OCI-M2 (cell line): ENCODE results near the gene ZFYVE27.

ENCODE experiments used
- DNase-seq: peaks from one replicate; lab custom pipeline; 2025; ENCODE audit not compliant: unreplicated experiment; lab: John Stamatoyannopoulos, UW

Gene ZFYVE27

DNA sequence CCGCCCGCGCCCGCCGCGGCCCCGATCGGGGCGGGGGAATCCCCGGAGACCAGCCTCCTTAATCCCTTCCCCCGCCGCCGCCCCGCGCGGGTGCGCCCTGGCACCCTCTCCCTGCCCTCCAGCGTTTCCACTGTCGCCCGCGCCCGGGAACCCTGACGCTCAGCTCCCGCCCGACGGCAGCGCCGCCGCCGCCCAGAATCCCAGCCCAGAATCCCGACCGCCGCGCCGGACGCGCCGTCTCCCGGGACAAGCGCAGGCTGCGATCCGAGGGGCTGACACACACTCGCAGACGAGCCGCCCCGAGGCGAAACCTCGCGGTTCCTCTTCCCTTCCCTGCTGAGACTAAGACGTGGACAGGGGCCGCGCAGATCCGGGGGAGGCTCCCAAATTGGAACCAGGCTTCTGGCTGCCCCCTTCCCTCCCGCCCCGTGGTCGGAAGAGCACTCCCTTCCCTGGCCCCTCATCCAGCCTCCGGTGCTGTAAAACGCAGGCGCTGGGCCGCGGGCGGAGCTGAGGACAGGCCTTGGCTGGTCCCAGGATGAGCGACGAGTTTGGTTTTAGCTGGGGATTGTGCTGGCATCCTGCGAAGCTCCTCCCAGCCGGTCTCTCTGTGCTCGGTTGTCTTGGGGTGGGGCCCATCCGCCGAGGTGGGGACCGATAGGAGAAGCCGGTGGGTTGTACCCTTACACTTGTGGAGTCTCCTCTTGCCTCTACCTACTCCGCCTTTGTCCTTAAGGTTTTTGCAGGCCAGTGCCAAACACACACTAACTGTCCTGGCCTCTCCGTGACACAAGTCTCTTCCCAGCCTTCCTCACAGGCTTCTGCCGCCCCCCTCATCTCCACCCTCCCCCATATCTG, 22.3 kb upstream of the ZFYVE27 start:
- no peak for DNase-seq

DNA sequence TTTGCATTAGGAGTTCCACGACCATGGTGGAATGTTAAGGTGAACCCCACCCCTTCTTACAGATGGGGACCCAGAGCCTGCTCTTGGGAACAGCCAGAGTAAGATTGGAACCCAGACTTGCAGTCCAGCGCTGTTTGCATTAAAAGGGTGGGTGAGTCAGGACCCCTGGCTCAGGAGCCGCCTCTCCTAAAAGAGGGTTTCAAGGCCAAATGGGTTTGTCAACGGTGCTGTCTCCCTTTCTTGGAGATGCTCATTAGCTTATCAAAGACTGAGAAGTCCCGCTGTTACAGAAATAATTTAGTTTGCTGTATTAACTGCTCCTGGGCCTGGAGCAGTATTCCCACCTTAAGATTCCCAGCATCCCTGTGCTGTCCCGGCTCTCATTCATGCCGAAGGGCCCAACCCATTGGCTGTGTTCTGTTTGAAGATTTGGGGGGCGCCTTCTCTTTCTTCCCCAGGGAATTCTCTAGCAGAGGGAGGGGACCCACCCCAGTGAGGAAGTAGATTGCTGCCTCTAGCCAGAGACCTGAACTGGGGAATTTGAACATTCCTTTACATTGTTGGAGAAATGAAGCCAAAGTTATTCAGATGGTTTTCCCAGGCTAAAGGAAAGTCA, 21.6 kb upstream of the ZFYVE27 start:
- no peak for DNase-seq

DNA sequence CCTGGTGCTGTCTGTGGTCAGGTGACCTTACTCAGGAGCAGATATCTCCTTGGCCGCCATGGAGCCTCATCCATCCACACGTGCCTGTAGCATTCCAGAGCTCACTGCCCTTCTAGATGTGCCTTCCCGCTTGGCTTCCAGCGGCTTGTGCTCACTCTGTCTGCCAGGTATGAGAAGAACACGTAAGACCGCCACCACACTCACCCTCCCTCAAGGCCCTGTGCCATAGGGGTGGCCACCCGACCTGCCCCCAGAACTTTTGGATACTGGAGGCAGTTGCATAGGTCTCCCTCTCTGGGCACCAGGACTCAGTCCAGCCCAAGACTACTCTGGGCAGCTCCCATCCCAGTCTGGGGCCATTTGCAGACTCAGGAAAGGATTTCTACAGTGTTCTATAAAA, 19.3 kb upstream of the ZFYVE27 start:
- DNase-seq = no peak

DNA sequence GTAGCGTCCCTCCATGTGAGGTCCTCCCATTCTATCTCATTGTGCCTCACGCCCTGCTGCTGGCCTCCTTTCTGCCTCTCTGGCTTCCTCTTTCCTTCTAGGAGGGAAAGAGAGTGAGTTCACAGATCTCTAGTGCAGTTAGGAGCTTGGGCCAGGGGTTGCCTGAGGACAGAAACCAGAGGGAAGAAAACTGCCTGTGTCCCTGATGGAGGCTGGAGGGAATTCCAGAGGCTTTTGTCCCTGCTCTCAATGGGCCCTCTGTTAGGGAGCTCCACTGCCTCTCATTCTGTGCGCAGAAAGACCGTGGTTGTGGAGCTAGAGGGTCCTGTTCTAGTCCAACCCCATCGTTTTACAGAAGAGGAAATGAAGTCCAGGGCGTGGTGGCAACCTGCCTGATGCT, 18.8 kb upstream of the ZFYVE27 start:
- DNase-seq = no peak

DNA sequence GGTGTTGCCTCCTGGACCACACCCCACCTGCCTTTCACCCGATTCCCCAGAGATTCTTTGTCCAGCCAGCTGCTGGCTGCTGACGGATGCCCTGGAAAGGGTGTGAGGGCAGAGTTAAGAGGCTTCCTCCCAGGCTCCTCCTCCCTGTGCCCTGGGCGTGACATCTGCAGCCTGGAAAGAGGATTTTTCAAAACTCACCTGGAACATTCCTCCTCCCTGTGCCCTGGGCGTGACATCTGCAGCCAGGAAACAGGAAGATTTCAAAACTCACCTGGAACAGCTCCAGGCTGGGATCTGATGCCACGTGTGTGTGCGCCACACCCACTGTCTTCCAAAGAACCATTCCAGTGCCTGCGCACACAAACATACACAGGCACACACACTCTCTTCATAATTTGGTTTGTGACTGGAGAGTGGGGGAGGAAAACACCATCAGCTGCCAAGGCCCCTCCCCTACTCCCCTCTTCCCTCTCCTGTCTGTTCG, 18.2 kb upstream of the ZFYVE27 start:
- DNase-seq = no peak

DNA sequence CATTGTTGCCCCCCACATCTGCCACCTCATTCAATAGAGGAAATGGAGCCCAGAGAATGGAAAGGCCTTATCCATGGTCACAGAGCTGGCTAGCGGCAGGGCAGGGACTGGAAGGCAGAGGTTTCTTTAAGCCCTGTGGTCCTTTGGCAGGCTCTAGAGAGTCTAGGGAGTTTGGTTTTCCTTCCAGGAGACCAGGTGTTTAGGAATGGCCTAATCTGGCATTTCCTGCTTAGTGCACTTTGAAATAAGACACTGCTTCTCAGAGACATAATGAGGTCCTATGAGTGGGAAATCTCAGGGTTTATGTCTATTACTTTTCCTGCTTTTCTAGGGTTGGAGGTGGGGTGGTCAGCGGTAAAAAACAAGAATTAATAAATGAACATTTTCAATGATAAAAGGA, 17.3 kb upstream of the ZFYVE27 start:
- DNase-seq = no peak

DNA sequence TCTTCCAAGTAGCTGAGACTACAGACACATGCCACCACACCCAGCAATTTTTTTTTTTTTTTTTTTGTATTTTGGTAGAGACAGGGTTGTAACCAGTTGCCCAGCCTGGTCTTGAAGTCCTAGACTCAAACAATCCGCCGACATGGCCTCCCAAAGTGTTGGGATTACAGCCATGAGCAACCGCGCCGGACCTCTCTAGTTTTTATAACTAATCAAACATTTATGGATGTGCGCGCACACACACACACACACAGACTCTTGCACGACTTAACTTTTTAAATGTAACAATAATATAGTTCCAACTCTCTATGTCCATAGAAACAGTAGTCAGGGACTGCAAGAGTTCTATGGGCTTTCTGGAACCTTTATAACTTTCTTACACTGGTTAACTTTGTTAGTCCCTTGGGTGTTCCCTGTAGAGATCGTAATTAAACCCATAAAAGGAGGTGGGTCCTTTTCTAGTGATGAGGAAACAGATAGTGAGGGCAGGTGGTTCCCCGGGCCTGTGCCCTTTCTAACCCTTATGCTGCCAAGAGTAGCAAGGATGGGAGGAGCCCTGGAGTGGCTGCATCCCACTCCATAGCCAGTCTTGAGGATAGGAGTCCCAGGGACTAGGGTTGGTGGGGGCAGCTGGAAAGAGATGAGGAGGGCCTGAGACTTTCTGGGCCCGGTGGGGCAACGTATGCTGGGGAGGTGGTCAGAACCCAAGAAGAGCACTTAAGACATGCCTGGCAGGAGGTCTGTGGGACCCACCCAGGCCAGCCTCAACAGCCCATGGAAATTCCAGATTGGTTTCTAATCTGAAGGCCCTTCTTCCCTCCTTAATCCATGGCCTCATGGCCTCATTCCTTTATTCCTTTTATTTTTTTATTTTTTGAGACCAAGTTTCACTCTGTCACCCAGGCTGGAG, 14.8 kb upstream of the ZFYVE27 start:
- no peak for DNase-seq

DNA sequence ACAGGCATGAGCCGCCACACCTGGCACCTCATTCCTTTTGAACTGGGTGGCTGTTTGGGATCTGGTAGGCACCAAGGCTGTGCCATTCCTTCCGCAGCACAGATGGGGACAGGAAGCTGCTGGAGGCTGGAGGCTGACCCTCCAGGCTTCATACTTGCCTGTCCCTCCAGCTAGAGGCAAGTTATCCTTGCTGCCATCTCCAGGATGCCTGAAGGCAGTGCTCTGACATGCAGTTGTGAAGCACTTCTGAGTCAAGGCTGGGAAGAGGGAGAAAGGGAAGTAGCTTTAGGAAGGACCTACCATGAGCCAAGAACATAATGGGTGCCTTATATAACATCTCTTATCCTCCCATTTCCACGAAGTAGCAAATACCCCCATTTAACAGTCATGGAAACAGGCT, 13.9 kb upstream of the ZFYVE27 start:
- DNase-seq = no peak

DNA sequence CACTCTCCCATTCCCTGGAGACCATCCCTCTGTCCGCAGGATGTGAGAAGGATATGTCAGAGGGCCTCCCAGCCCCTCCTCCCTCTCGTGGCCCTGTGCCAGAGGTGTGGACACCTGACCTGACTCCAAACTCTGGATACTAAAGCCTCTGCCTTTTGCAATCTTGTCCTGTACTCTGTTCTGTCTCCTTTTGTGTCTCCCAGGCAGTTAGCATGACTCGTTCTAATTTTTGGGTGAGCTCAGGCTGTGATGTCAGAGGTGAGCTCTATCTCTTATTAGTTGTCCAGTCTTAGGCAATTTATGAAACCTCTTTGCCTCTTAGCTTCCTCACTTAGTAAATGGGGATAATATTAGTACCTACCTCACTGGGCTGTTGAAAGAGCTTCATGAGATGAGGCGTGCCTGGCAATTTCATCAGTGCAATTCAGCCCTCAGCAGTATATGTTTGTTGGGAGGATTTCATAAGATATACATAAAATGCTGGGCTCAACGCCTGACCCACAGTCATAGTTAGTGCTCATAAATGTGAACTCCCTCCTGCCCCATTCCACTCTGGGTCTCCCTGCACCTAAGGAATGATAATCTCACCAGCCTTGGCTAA, 12.5 kb upstream of the ZFYVE27 start:
- DNase-seq = no peak

DNA sequence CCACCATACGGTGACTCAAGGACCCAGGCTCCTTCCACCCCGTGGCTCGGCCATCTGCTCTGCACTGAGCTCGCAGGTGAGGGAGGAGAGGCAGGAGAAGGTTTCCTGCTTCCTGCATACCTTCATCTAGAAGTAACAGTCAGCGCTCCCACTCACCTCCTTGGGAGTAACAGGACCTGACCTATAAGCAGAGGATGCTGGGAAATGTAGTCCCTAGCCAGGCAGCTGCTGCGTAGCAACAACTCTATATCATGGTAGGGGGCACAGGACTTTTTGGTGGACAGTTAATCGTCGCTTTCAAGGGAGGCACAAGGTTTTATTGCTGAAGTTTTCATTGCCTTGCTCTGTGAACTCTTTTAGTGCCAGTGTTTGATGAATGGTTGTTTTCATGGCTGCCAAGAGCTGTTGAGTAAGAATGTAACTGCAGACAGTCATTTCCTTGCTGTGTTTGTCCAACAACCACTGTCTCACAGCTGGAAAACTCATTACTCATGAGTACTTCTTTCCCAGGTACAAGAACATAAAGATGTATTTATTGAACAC, 10.2 kb upstream of the ZFYVE27 start:
- DNase-seq = no peak

DNA sequence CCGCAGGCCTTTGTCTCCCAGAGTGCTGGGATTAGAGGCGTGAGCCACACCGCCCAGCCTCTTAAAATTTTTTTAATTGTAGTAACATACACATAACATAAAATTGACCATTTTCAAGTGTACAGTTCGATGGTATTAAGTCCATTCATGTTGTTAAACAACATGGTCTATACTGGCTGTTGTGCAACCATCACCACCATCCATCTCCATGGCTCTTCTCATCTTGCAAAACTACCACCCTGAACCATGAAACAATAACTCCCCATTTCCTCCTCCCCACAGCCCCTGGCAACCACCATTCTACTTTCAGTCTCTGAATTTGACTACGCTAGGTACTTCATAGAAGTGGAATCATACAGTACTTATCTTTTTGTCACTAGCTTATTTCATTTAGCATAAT, 7.9 kb upstream of the ZFYVE27 start:
- DNase-seq = no peak

DNA sequence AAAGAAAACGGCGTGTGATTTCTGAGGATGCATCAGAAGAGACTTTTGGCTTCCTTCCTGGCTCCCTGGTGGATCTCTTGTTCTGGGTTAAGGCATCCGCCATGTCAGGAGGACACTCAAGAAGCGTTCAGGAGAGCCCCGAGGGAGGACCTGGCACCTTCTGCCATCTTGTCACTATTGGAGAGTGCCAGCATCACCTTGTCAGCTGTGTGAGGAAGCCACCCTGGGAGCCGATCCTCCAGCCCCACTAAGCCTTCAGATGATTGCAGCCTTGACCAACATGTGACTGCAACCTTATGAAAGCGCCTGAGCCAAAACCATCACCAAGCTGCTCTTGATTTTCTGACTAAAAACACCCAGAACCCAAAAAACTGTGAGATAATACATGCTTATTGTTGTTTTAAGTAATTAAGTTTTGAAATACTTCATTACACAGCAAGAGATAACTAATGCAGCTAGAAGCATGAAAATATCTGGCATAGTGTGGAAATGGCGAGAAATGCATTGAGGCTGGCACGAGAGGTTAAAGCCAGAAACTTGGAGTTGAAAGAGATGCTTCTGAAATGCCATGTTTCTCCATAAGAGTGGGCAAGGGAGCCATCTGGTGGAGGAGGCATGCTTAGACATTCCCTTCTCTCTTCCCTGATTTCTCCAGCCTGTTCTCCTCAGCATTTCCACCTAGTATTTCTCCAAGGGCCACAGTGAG, 5.4 kb upstream of the ZFYVE27 start:
- DNase-seq = peak; percentile 53

DNA sequence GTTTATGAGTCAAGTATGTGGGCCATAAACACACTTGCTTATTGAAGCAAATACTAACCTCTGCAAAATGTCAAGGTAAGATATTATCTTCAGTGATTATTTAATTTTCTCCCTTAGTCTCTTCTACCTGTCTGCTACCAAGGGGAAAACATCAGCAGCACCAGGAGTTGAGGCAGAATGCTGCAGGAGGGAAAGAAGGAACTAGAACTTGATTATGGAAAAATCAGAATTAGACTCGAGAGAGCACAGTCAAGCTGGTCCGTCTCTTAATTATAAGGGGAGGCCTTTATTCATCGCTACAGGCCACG, 4.9 kb upstream of the ZFYVE27 start:
- DNase-seq = no peak

DNA sequence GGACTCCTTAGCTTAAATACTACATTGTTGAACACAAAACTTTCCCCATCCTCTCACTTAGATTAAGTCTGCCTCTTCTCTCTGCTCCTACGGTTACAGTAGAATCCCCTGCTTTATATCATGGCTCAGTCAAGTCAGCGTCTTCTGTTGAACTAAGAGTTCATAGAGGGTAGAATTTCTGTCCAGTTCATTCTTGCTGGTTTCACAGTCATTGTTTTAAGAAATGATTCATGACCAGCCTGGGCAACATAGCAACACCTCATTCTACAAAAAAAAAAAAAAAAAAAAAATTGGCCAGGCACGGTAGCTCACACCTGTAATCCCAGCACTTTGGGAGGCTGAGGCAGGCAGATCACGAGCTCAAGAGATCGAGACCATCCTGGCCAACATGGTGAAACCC, 3.7 kb upstream of the ZFYVE27 start:
- no peak for DNase-seq

DNA sequence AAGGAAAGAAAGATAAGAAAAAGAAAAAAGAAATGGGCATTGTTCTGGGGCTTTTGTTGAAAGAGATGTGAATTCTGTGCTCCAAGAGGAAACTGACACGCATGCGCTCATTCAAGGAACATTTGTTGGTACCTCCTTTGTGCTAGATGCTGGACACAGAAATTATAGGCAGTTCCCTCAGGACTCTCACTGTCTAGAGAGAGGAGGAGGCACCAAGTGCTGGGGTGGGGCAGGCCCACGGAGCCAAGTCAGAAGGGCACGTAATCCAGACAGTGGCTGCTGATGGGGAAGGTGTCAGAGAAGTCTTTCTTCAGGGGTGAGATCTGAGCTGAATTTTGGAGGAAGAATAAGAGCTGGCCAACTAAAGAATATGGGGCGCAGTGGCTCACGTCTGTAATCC, 2.9 kb upstream of the ZFYVE27 start:
- no peak for DNase-seq

DNA sequence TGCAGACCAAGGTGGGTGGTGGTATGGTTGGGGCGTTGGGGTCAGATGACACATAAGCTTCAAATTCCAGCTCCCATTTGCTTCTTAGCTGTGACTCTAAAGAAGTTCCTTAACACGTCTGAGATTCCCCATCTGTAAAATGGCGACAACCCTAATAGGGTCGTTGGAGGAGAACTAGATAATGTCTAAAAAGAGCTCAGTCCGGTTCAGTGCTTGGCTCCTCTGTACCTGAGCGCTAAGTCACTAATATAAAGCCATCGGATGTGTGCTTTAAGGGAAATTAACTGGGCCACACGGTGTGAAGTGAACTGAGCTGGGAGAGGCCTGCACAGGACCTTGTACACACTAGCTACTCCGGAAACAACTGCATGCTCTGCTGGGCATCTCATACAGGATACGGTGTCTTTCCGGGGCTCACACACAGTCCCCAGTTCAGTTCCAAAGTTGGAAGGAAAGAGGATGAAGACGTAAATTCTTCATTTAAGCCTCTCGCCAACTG, 476 bp upstream of the ZFYVE27 start:
- no peak for DNase-seq

DNA sequence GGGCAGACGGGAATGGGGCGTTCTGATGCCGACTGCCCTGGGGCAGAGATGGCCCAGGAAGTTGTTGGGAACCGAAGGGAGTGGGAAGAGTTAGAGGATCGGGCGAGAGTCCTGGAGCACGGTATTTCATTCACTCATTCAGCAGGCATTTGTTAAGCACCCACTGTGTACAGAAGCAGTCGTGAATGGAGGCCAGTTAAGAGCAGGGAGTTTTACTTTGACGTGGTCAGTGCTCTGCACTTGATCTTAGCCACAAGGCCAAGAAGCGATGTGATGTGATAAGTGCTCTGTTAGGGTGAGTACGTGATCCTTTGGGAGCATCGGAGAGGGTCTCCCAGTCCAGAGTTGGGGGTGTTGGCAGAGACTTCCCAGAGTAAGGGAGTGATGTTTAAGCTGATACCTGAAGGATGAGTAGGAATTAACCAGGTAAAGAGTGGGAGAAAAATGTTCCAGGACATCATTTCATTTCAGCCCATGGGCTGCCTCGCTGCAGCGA, 890 bp downstream of the ZFYVE27 start:
- DNase-seq = no peak

DNA sequence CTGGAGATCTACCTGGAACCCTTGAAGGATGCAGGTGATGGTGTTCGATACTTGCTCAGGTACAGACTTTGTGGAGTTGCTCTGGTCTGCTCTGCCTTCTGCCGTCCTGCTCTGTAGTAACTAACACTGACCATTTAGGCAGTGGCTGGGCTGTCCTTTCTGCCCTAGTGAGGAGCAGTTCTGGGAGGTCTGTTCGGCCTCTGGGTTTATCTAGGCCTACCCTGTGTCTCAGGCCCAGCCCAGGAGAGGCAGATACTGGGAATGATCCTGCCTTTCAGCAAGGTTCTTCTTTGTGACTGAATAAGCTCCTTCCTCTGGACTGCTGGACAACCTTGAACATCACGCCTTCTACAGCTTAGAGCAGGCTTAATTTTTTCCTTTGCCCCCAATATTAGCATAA, 1.7 kb downstream of the ZFYVE27 start:
- DNase-seq = no peak

DNA sequence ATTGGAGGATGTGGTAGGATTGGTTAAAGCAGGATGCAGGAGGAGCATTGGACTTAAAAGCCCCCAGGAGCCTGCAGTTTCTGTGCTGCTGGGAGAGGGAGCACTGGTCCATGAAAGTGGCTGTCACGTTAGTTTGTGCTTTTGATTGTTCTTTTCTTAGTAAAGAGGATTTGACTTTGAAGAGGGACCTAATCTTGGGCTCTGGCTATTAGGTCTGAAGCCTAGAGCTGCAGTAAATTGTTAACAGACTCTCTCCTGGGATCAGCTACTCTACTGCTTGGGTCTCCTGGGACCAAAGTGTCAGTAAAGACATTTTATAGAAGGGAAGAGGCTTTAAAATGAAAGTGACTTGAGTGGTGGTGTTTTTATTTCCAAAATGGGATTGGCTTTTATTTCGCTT, 3.7 kb downstream of the ZFYVE27 start:
- no peak for DNase-seq
